GM12875 (cell line): ENCODE results near the gene PRSS21.

Experiments
- H3K4me3 ChIP-seq: one replicate; pipeline ENCODE4 v1.5.1; 2011; ENCODE audit warnings: low read depth, low read length, control low read depth
- TF ChIP-seq, protein P1 (sequence below): IDR thresholded peaks from 2 replicates; pipeline ENCODE4 v1.5.1; 2011; ENCODE audit warnings: low read depth, mild to moderate bottlenecking, control low read depth, inconsistent platforms, low read length, moderate library complexity, borderline replicate concordance; ENCODE audit not compliant: insufficient read depth

PRSS21 gene

DNA sequence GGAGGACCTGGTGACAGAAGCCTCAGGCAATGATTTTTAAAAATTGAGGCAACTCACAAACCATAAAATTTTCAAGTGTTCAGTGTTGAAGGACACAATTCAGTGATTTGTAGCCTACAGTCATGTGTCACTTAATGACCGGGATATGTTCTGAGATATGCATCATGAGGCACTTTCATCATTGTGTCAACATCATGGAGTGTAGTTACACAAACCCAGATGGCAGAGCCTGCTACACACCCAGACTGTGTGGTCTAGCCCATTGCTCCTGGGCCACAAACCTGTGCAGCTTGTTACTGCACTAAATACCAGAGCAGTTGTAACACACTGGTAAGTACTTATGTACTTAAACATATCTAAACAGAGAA lies 17.2 kb upstream of the PRSS21 start:
- no peak overlapping the region for H3K4me3 ChIP-seq
- TF ChIP-seq, protein P1, sequence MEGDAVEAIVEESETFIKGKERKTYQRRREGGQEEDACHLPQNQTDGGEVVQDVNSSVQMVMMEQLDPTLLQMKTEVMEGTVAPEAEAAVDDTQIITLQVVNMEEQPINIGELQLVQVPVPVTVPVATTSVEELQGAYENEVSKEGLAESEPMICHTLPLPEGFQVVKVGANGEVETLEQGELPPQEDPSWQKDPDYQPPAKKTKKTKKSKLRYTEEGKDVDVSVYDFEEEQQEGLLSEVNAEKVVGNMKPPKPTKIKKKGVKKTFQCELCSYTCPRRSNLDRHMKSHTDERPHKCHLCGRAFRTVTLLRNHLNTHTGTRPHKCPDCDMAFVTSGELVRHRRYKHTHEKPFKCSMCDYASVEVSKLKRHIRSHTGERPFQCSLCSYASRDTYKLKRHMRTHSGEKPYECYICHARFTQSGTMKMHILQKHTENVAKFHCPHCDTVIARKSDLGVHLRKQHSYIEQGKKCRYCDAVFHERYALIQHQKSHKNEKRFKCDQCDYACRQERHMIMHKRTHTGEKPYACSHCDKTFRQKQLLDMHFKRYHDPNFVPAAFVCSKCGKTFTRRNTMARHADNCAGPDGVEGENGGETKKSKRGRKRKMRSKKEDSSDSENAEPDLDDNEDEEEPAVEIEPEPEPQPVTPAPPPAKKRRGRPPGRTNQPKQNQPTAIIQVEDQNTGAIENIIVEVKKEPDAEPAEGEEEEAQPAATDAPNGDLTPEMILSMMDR, result no peak

DNA sequence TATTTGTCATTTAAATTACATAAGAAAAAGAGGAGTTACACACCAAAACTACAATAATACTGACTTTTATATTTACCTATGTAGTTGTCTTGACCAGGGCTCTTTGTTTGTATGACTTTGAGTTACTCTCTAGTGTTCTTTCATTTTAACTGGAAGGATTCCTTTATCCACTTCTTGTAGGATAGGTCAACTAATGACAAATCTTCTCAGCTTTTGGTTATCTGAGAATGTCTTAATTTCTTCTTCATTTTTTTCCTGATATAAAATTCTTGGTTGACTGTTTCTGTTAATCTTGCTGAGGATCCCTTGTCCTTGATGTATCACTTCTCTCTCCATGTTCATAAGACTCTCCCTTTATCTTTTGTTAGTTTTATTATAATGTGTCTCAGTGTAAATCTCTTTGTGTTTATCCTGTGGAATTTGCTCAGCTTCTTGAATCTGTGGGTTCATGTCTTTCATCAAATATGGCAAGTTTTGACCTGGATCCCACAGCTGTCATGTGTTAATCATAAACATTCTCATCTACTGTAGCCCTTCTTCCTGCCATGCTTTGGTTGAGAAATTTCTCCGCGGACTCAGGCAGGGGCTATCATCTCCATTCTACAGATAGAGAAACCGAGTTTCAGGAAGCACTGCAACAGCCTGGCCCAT lies 13.4 kb upstream of the PRSS21 start:
- no peak overlapping the region for H3K4me3 ChIP-seq
- TF ChIP-seq, protein P1, result no peak

DNA sequence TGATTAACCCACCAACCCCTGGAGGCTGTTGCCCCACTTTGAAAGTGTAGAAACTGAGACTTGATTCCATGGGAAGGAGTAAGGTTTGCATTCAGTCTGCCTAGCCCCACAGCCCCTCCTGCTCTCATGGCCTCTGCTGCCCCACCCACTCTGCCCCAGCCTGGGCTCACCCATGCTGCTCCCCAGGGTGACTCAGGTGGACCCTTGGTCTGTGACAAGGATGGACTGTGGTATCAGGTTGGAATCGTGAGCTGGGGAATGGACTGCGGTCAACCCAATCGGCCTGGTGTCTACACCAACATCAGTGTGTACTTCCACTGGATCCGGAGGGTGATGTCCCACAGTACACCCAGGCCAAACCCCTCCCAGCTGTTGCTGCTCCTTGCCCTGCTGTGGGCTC lies 12.3 kb upstream of the PRSS21 start:
- TF ChIP-seq, protein P1, result no peak

DNA sequence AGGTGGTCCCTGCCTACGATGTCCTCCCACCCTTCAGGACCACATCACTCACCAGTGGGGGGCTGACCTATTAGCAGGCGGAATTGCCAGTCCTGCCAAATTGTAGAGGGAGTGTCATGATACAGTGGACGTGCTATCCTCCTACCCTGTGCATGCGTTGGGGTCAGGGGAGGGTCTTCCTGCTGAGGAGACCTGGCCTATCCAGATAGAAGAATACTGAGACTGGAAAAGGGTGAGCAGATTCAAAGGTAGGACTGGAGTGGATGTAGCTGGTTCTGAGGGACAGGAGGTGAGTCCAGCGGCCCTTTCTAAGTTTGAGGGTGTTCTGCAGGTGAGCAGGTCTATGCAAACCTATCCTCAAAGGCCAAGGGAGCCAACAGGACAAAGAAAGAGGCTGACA lies 10.8 kb upstream of the PRSS21 start:
- H3K4me3 ChIP-seq, result no peak overlapping the region
- TF ChIP-seq, protein P1, result no peak

More for the DNA sequence above, 12.3 kb upstream of the PRSS21 start:
- no peak overlapping the region for H3K4me3 ChIP-seq

DNA sequence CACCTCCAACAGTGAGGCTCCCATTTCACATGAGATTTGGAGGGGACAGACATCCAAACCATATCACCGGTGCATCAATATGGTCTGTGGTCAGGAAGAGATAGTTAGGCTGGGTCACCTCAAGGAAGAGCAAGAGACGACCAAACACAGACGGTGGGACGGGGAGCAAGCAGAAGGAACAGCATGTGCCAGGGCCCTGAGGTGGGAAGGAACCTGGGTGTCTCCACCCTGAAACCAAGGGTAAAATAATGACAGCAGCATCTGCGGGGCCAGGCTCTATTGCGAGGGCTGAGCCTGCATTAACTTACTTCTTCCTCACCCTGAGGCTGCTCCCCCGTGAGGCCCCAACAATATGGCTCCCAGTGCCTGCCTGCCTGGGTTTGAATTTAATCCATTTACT lies 8.9 kb upstream of the PRSS21 start:
- TF ChIP-seq, protein P1, result no peak
- H3K4me3 ChIP-seq, result no peak overlapping the region

DNA sequence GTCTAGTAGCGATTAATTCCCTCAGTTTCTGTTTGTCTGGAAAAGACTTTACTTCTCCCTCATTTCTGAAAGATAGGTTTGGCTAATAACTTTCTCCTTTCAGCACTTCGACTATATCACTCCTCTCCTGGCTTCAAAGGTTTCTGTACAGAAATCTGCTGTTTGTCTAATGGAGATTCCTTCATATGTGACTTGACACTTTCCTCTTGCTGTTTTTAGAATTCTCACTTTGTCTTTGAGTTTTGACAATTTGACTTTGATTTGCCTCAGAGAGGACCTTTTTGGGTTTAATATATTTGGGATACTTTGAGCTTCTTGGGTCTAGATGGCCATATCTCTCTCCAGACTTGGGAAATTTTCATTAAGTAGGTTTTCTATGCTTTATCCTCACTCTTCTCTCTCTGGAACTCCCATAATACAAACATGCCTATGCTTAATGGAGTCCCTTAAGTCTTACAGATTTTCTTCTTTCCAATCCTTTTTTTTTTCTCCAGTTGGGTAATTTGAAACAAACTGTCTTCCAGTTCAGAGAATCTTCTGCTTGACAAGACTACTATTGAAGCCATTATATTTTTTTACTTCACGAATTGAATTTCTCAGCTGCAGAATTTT lies 7.8 kb upstream of the PRSS21 start:
- TF ChIP-seq, protein P1, result no peak
- no peak overlapping the region for H3K4me3 ChIP-seq

DNA sequence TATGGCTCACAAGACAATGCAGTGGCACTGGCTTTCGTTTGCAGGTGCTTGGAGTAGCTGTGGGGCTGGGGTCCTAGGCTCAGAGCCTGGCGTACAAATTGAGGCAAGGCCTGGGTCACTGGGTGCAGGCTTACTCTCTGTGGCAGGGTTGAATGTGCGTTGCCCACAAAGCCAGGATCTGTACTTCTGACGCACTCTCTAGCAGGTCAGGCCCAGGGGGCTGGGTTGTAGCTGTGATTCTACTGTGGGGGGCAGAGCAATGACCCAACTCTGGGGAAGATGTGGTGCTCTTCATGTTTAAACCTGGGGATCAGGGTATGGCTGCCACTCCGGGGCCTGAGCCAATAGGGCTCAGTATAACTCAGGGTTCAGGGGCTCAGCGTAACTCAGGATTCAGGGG lies 6.4 kb upstream of the PRSS21 start:
- H3K4me3 ChIP-seq, result no peak overlapping the region
- TF ChIP-seq, protein P1, result no peak
